Smooth muscle cell (in vitro differentiated cells): ENCODE data around the gene PSMB7. TPM values are rescaled to one million over a fixed set of nuclear protein-coding genes. Genes with fewer than 3 reads are reported as not detected.

ENCODE experiments used
- DNase-seq: peaks from one replicate; lab custom pipeline; 2025; ENCODE audit not compliant: unreplicated experiment; lab: John Stamatoyannopoulos, UW
- H2AFZ ChIP-seq: fragments of 200-600 bp; sonication (generic); 2 replicates; pipeline ENCODE4 v1.6.0; 2016; ENCODE audit warnings: antibody characterized with exemption, low read depth, mild to moderate bottlenecking
- H3F3A ChIP-seq: fragments of 200-600 bp; sonication (generic); 2 replicates; pipeline ENCODE4 v1.6.0; 2017; ENCODE audit warnings: antibody characterized with exemption, low read depth
- H3K27ac ChIP-seq: fragments of 200-600 bp; sonication (generic); 2 replicates; pipeline ENCODE4 v1.5.1; 2016; ENCODE audit warnings: low read depth, mild to moderate bottlenecking
- H3K27me3 ChIP-seq: fragments of 200-600 bp; sonication (generic); 2 replicates; pipeline ENCODE4 v1.6.1; 2016; ENCODE audit warnings: low read depth, mild to moderate bottlenecking
- H3K36me3 ChIP-seq: fragments of 200-600 bp; sonication (generic); 2 replicates; pipeline ENCODE4 v1.5.1; 2016; ENCODE audit warnings: low read depth
- H3K4me1 ChIP-seq: fragments of 200-600 bp; sonication (generic); 2 replicates; pipeline ENCODE4 v1.5.1; 2016; ENCODE audit warnings: low read depth
- H3K4me2 ChIP-seq: fragments of 200-600 bp; sonication (generic); 2 replicates; pipeline ENCODE4 v1.6.0; 2016; ENCODE audit warnings: mild to moderate bottlenecking
- H3K4me3 ChIP-seq: fragments of 200-600 bp; sonication (generic); 2 replicates; pipeline ENCODE4 v1.5.1; 2016; ENCODE audit warnings: mild to moderate bottlenecking
- H3K79me2 ChIP-seq: fragments of 200-600 bp; sonication (generic); 2 replicates; pipeline ENCODE4 v1.6.0; 2016; ENCODE audit warnings: low read depth, mild to moderate bottlenecking
- H3K9ac ChIP-seq: fragments of 200-600 bp; sonication (generic); 2 replicates; pipeline ENCODE4 v1.6.0; 2016; ENCODE audit warnings: low read depth
- H3K9me3 ChIP-seq: fragments of 200-600 bp; sonication (generic); replicated peaks from 2 replicates; pipeline ENCODE4 v1.5.1; 2016; ENCODE audit warnings: low read depth
- H4K20me1 ChIP-seq: fragments of 200-600 bp; sonication (generic); 2 replicates; pipeline ENCODE4 v1.6.0; 2016; ENCODE audit warnings: low read depth
- CTCF ChIP-seq: fragments of 200-600 bp; sonication (generic); IDR thresholded peaks from 2 replicates; pipeline ENCODE4 v1.5.1; 2017; ENCODE audit warnings: borderline replicate concordance, mild to moderate bottlenecking, antibody characterized with exemption; ENCODE audit not compliant: insufficient read depth, poor library complexity, severe bottlenecking
- WGBS: methylation state at CpG from one replicate; pipeline ENCODE4 v1.1.7; 2016; ENCODE audit warnings: low lambda C conversion rate; 5-methylcytosine and 5-hydroxymethylcytosine counted together
- polyA plus RNA-seq: library from polyadenylated mRNA; unstranded; fragments of >200 nt; fragmentation: Nextera tagmentation; extraction: Ambion mirVana; gene quantifications from 2 replicates; pipeline ENCODE4 v1.2.1, GENCODE V29; 2016
- total RNA-seq: library from RNA; depleted of rRNA; stranded (reverse); fragments of >200 nt; gene quantifications from 2 replicates; pipeline ENCODE4 v1.2.3, GENCODE V29; 2014

Gene PSMB7
- total and polyA plus RNA-seq, 2 experiments from 2014 or later, result 246 to 302 TPM

GRCh38 chr9:124345751-124346281 is 69.4 kb downstream of the PSMB7 start:
- Histone ChIP-seq H3K9ac (no peak overlapping the region), H3K4me1 (peaks cover 14% of the 10 kb centered on the region), H2AFZ (no peak overlapping the region), H3K4me3 (no peak overlapping the region), H4K20me1 (peaks cover 80% of the 10 kb centered on the region), H3F3A (no peaks in the 10 kb centered on the region), H3K79me2 (no peaks in the 10 kb centered on the region), H3K9me3 (no peaks in the 10 kb centered on the region), H3K27ac (no peak overlapping the region), H3K27me3 (no peaks in the 10 kb centered on the region), H3K36me3 (peaks cover 2% of the 10 kb centered on the region), H3K4me2 (no peak overlapping the region)
- DNase-seq, result no peak
- WGBS, result 97% methylated on average over 9 of the region's 9 CpGs
- TF ChIP-seq CTCF, result no peak

- Histone ChIP-seq H3K4me1 (peaks cover 14% of the 10 kb centered on the region), H4K20me1 (peaks cover 80% of the 10 kb centered on the region), H3K79me2 (no peaks in the 10 kb centered on the region), H3K27me3 (no peaks in the 10 kb centered on the region), H3K4me2 (no peak overlapping the region), H3K9ac (no peak overlapping the region), H3F3A (no peaks in the 10 kb centered on the region), H3K9me3 (no peaks in the 10 kb centered on the region), H3K4me3 (no peak overlapping the region), H3K27ac (no peak overlapping the region), H3K36me3 (no peaks in the 10 kb centered on the region), H2AFZ (no peak overlapping the region)
- 96% methylated on average over 14 of the region's 14 CpGs for WGBS
- no peak for DNase-seq
- TF ChIP-seq CTCF, result no peak
These were observed 70.2 kb downstream of the PSMB7 start for GRCh38 chr9:124345063-124345462.

DNA sequence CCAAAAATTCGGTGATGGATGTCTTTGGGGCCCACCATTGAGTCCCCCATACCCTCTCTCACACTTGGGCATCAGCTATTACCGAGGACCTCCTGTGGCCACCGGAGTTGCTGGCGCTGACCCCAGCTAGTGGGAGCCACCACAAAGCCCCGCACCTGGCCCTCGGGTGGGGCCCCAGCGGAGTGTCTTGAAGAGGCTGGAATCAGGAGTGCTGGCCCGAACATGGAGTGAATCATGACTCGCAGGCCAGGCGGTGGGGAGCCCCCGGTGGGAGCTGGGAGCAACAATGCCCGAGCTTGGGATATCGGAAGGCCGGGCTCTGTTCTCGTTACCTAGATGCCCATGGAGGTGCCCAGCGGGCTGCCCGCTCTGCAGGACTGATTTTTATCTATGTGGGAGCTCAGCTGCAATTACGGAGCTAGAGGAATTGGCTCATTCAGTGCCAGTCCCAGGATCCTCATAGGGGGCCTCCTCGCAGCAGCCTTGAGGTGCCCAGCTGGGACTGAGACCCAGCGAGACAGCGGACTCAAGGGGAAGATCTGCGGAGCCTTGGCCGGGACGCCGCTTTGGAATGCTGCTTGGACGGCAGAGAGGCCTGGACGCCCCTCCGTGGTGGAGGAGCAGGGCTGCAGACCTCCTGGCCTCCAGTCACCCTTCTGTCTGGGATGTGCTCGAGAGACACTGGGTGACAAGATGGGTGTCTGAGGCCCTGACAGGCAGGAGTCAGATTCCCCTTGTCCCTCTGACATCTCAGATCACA is 70.8 kb downstream of the PSMB7 start:
- Histone ChIP-seq H2AFZ (no peak overlapping the region), H4K20me1 (peaks cover 76% of the 10 kb centered on the region), H3K4me2 (no peak overlapping the region), H3F3A (no peaks in the 10 kb centered on the region), H3K27ac (no peak overlapping the region), H3K4me3 (no peak overlapping the region), H3K9me3 (no peaks in the 10 kb centered on the region), H3K4me1 (peaks cover 14% of the 10 kb centered on the region), H3K36me3 (no peaks in the 10 kb centered on the region), H3K79me2 (no peaks in the 10 kb centered on the region), H3K9ac (no peak overlapping the region), H3K27me3 (no peaks in the 10 kb centered on the region)
- TF ChIP-seq CTCF, result no peak
- no peak for DNase-seq
- 96% methylated on average over 29 of the region's 29 CpGs for WGBS
